Measurements from ENCODE around the gene CDK4.

The CDK4 gene

DNA sequence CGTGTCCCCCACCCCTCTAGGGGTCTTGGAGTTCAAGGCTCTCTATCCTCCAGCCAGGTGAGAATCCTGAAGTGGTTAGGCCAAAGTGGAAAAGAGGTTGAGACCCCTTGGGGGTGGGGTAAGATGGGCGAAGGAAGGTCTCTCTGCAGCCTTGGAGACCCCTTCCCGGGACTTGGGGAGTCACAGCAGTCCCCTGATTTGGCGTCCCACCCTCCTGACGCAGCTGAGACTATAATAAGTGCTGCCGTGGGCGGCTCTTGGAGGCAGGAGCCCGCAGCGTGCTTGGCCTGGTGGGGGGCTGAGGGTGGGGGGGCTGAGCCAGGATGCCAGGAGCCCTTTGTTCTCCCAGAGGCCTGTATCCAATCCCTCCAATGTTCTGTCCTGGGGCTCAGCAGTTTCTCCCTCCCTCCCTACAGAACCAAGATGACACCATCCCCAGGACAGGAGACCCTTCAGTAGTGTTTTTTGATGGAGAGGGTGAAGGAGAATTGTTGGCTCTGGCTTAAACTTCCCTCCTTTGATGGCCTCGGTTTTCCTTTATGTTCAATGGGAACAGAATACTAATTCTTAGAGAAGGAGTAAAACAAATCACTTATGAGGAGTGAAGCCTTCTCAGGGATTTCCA, 12.1 kb downstream of the CDK4 start:
- no peak for DNase-seq (ENCODE audit: low read depth in 2 of 2)

DNA sequence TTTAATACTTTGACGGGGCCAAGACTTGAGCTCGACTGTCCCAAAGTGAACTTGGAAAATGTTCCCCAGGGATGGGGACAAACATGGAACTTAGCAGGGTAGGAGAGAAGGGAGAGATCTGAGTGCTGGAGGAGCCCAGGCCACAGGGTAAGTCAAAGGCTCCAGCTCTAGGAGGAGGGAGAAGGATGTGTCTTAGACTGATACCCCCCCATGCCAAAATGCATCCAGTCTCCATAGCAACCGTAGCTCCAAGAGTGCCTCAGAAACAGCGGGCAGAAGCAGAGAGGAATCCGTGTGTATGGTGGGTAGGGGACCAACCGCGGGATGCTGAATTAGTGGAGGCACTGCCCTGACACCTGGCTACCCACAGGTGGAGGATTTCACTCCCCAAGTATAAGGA, 12.7 kb downstream of the CDK4 start:
- DNase-seq (ENCODE audit: low read depth in 2 of 2), result no peak

DNA sequence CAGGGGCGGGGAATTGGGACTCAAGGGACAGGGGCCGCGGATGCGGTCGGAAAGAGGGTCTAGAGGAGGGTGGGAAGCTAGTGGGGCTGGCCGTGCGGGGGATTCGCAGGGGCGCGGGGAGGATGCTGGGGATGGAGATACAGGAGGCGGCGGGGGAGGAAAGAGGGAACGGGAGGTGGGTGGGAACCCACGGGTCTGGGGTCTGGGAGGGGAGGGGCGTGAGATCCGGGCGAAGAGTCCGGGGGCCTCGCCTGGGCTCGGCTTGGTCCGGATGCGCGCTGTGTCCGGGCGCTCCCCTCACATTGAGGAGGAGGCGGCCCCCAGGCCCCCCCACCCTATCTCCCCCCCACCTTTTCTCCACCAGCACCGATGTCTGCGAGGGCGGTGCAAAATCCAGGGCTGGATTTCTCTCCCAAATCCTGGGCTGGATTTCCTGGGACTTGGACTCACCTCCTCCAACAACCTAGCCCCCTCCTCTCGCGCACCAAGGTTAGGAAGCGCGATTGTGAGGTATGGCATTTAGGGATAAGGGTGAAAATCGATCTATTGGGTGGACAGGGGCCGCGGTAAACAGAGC, 13.4 kb downstream of the CDK4 start, which contains the start of gene AGAP2:
Gene AGAP2 (minus strand): TSS at position 82 of the 577 bp plus-strand sequence. CDS start 496 bp downstream, outside the sequence.
- no peak for DNase-seq (ENCODE audit: low read depth in 2 of 2)

DNA sequence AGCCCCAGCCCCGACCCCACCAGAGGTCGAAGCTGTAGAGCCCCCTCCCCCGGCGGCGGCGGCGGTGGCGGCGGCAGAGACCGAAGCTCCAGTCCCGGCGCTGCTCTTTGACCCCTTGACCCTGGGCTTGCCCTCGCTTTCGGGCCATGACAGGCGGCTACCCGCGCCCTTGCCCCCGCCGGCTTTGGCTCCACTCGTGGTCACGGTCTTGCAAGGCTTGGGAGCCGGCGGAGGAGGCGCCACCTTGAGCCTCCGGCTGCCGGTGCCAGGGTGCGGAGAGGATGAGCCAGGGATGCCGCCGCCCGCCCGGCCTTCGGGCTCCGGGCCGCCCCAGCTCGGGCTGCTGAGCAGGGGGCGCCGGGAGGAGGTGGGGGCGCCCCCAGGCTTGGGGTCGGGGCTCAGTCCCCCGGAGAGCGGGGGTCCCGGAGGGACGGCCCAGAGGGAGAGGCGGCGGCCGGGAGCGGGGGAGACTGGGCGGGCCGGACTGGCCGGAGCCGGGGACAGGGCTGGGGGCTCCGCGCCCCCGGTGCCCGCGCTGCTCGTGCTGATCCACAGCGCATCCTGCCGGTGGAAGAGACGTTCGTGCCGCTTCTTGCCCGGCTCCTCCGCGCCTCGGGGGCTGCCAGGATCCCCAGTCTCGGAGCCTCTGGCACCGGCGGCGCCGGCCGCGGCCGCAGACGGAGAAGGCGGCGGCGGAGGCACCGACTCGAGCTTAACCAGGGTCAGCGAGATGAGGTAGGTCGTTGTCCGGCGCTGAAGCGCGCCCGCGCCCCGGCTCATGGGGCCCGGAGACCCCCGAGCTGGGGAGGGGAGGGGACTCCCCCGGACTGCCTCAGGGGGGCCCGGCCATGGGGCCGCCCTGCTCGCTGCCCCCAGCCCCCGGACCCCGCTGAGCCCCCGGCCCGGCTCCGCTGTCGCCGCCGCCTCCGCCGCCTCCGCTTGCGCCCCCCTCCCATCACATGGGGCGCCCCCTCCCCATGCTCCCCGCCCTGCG, 14.3 kb downstream of the CDK4 start:
- no peak for DNase-seq (ENCODE audit: low read depth in 2 of 2)

DNA sequence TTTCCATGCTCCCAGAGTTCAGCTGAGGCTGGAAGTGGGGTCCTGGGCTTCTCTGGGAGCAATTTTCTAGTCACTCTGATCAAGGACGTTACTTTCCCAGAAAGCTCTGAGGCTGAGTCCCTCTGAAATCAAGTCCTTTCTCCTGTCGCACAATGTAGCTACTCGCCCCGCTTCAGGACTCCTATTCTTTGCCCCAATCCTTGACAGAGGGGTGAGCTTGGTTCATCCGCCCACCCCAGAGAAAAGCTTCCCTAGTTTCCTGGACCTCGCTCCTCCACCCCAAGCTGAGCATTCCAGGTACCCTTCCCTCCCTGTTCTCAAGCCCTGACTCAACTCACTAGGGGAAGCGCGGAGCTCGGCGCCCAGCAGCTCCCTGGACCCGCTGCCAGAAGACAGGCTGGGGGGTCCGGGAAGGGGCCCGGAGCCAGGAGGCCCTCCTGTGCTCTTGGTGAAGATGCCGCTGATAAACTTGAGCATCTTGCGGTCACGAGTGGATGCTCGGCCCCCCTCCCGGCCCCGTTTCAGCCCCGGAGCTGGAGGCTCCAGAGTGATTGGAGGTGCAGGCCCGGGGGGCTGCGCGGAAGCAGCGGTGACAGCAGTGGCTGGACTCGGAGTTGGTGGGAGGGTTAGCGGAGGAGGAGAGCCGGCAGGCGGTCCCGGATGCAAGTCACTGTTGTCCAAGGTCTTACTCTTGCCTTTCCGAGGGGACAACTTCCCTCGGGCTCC, 15.2 kb downstream of the CDK4 start:
- no peak for DNase-seq (ENCODE audit: low read depth in 2 of 2)

DNA sequence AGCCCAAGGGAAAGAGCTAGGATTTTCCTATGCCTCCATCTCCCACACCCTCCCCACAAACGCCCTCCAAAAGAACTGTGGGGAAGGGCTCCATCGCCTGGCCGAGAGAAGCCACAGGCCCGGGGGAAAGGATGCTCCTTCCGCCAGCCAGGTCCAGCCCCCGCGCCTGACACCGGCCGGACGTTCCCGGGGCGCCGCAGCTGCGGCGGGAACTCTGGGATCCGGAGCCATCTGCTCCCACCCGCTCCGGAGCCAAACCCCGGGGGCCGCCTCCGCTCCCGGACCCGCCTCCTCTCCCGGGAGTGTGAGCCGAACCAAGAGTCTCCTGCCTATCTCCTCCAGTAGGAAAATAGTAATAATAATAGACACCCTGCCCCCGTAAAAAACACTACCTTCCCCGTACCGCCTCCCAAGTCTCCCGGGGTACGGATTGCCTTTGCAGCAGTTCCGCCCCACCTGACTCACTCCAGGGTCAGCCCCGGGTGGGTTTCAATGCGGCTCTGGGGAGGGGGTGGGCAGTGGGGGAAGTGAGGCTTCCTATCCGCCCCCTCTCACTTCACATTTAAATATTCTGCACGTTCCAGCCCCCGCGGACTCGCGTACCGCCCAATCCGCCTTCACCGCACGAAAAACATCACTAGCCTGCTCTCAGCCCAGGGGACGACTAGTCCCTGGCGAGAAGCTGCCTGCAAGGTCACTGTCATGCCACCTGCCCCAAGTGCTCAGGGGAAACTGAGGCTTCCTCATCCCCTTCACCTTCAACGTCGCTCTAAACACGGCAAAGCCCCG, 16.0 kb downstream of the CDK4 start:
- DNase-seq (ENCODE audit: low read depth in 2 of 2), result no peak

DNA sequence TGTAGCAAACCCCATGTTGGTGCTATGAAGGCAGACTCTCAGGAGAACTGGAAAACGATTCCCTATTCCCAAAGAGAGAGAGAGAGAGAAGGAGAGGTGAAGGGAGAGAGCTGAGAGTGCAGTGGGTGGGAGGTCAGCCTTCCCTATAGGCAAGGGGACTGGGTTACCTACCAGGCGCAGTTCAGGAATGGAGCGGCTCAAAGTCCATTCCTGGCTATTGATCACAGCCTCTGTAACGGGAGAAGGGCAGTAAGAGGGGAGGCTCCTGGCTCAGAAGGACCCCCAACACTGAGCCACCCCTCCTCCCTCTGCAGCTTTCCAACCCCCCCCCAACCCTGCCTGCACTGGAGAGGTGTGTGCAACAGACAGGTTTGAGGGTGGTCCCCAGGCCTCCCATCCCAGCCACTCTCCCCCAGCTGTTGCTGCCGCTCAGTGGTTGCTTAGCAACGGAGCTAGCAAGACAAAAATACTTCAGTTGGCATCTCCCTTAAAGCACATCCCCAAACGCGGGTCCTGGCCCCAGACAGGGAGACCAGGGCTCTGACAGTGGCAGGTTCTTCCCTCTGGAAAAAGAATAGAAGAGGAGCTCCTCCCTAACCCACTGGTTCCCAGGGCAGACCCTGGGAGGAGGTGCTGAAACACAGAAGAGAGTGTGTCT, 16.8 kb downstream of the CDK4 start:
- no peak for DNase-seq (ENCODE audit: low read depth in 2 of 2)

DNA sequence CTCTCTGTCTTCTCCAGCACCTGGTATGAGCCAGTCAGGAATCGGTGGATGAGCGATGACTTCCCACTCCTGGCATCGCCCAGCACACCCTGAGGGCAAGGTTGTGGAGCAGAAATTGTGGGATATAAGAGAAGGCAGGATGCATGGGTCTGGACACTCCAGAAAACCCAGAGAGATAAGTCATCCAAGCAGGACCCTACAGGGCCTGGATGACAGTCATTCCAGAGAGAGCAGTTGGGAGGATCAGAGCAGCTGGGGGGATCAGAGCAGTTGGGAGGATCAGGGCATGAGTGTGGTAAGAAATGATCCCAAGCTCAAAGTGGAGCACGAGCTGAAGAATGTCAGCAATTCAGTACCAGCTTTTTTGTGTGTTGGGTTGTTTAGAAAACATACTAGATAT, 17.5 kb downstream of the CDK4 start:
- DNase-seq (ENCODE audit: low read depth in 2 of 2), result no peak

DNA sequence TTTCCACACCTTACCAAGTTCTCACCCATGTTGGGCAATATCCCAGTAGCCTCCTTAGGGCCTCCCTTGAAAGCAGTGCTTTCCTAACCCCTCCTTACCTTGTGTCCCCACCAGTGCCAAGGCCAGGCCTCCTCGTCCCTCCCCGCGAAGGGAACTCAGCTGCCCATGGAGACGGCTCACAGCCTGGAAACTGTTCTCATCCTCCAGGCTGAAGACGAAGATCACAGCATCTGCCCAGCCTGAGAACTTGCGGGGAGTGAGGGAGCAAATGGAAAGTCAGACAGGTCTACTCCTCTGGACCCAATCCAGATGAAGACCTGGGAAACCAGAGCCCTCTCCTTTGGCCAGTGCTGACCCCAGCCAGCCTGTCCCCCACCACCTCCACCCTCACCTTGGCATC, 18.2 kb downstream of the CDK4 start:
- DNase-seq (ENCODE audit: low read depth in 2 of 2), result no peak

DNA sequence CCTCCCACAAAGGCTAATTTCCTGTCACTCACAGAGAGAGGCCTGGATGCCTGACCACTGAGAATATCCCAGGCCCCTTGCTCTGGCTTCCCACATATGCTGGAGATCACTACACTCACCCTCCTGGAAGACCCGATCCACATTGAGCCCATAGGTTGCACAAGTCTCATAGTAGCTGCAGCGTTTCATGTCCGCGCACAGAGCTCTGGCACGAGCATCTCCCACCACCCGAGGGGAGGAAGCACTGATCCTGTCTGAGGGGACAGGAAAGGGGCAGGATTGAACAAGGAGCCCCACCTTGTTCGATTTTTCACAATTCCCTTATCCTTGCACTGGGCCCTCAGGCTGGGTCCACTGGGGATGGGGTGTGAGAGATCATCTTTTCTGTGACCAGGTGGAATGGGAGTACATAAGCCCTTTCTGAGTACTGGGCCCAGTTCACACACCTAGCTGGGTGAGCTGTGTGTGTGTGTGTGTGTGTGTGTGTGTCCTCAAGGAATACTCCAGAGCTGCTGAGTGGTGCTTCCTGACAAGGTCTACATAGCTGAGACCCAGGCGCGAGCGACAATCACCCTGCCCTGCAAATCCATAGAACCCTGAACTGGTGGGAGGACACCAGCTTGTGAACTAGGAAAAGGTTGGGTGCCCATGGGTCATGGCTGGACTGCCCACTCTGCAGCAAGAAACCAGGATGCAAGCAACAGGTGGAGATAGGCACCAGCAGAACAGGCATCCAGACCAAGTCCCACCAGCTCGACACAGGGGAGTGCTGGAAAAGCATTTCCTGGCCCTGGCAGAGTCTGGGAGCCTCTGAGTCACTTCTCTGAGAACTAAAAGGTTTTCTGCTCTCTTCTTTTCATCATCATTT, 19.1 kb downstream of the CDK4 start:
- no peak for DNase-seq (ENCODE audit: low read depth in 2 of 2)

DNA sequence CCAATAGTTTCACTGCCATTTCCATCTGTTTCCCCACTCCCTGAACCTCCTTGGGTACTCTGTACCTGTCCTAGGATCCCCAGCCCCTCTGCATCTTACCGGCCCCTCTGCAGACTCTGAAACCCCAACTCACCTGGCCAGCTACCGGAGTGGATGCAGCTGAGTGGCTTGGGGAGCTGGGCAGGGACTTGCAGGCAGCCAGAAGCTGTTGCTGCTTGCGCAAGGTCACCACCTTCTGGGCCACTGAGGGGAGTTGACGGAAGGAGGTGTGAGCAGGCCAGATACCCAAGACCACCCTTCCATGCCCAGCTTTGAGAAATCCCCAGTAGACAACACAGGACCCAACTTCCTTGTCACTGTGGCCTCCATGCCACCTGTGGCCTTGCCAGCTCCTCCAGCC, 19.8 kb downstream of the CDK4 start:
- DNase-seq (ENCODE audit: low read depth in 2 of 2), result no peak

DNA sequence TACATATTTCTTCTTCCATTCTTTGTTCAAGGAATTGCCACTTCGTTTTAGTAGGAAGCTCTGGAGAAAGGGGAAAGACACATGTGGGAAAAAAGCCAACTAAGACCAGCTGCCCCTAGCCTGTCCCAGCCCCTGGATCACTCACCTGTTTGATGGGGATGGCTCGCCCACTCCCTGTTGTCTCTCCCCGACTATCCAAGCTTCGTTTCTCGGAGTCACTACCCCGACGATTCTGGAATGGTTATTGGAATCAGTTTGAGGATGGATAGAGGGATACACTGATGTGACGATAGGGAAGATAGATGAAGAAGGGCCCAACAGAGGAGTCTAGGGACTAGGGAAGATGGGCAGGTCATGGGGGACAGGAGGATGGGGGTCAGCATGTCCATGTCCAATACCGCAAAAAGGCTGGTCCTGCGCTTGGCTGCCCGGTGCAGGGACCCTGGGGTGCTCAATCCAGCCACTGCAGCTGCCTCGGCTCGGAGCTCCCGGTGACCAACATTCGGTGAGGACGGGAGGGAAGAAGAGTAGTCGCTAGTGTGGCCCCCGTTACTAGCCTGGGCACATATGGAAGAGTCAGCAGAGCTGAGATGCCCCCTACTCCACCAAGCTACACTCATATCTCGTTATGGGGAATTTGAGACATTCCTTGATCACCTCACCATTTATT, 20.6 kb downstream of the CDK4 start:
- DNase-seq (ENCODE audit: low read depth in 2 of 2), result no peak

DNA sequence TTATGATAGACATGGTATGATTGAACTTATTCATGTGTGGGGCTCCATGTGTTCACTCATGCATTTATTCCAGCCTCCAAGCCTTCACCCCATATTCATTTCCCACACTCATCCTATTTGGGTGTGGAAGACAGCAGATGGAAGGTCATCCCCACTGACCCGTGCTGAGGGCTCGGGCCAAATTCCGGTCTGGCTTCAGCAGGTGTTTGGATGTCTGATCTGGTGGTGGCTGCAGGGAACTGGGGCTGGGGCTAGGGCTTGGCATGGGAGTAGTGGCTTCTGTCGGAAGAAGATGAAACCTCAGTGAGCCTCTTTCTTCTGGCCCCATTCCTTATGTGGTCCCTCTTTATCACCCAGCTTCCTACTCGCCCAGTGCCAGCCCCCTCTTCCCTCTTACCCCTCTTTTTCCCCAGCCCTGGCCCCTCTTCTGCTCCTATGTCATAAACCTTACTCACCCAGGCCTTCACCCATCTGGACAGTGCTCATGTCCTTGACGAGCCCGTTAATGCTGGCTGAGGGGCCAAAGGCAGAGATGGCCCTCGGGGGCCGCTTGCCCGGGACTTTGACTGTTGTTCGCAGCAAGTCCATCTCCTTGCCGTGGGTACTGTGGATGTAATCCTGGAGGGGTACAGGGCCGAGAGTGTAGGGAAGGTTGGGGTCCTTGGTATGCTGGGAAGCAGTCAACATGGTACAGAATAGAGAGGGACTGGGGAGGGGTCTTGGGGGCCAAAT, 21.6 kb downstream of the CDK4 start:
- no peak for DNase-seq (ENCODE audit: low read depth in 2 of 2)

DNA sequence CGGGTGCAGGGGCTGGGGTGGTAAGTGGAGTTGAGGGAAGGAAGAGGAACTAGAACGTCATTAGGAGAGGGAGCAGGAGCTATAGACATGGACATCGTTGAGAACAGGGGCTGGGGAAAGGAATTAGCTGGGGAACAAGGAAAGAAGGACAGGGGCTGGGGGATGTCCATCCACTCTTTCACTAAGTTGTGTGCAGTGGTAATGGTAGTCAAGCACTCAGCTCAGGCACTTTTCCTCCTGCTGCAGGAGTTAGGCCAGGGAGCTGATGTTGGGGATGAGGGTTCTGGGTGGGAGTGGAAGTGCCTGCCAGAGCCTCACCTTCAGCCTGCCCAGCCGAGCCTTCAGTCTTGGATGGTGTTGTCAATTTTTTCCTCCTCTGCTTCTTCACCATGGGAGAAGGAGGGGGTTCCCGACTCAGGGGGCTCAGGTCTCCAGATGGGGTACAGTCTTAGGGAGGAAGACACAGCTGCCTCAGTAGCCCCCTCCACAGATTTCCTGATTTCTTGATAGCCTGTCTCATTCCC, 22.7 kb downstream of the CDK4 start:
- no peak for DNase-seq (ENCODE audit: low read depth in 2 of 2)

DNA sequence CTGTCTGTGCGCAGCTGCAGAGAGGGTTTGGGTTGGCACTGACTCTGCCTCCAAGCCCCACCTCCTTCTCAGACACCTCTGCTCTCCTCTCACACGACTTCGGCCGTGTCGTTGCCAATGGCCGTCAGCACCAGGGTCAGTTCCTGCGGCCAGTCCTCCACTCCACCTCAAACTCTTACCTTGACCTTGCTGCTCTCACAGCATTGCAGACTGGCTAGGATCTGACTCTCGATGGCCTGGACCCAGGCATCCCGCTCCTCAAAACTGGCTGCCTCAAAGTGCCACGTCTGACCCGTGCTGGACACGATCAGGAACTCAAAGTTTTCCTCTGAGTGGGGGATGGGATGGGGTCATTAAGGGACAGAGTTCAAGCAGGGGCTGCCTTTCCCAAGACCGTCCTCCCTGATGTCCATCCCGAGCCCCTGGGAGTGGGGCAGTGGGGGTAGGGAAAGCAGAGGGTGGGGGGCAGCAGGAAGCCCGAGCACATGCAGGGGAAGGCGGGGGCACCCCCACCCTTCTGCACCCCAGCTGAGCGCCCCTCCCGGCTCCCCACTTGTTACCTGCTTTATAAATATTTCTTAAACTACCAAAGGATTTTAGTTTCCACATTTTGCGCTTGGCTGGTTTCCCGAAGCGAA, 24.2 kb downstream of the CDK4 start:
- DNase-seq (ENCODE audit: low read depth in 2 of 2), result no peak

DNA sequence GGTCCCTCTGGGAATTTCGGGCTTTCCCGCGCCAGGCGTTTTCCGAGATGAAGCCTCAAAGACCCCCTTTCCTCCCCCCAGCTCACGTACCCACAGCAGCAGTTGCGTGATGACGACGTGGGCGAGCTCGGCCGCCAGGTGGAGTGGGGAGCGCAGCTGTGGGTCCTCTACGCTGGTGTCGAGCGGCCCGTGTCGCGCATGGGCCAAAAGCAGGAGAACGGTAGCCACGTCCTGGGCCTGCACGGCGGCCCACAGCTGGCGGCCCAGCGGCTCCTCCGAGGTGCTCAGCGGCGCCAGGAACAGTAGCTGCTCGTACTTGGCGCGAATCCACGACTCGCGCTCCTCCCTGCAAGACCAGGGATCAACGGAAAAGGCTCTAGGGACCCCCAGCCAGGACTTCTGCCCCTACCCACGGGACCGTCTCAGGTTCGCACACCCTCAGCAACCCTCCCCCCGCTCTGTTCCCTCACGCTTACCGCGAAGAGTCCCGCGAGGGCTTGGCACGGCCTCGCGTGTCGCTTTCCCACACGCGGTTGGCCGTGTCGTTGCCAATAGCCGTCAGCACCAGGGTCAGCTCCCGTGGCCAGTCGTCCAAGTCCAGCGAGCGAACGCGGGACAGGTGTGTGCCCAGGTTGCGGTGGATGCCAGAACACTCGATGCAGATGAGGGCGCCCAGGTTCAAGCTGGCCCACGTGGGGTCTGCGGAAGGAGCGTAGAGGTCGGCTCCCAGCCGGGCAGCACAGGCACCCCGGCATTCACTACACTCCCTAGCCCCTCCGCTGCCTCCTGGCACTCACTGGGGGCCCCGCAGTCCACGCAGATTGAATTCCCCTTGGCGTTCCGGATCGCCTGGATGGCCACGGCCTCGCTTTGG, 25.0 kb downstream of the CDK4 start:
- DNase-seq (ENCODE audit: low read depth in 2 of 2), result no peak
